GM19452 (cell line): ENCODE results near the gene JPT1.
"Not testable (repeated sequence)": the region's sequence is repeated elsewhere in the genome, so short reads cannot be mapped to it uniquely, and the experiment has no call there.

Experiments used
- ATAC-seq: cut with Tn5 transposase; IDR thresholded peaks from one replicate; pipeline ENCODE4 v1.9.1; 2021; ENCODE audit not compliant: unreplicated experiment

Gene JPT1

GRCh38 chr17:75158480-75158879, 4.2 kb upstream of the JPT1 start:
- ATAC-seq: not testable (repeated sequence)

GRCh38 chr17:75155191-75155601, 884 bp upstream of the JPT1 start:
- ATAC-seq: no peak

- ATAC-seq: peak; percentile 7
Measured at GRCh38 chr17:75153780-75154194, 525 bp downstream of the JPT1 start.

DNA sequence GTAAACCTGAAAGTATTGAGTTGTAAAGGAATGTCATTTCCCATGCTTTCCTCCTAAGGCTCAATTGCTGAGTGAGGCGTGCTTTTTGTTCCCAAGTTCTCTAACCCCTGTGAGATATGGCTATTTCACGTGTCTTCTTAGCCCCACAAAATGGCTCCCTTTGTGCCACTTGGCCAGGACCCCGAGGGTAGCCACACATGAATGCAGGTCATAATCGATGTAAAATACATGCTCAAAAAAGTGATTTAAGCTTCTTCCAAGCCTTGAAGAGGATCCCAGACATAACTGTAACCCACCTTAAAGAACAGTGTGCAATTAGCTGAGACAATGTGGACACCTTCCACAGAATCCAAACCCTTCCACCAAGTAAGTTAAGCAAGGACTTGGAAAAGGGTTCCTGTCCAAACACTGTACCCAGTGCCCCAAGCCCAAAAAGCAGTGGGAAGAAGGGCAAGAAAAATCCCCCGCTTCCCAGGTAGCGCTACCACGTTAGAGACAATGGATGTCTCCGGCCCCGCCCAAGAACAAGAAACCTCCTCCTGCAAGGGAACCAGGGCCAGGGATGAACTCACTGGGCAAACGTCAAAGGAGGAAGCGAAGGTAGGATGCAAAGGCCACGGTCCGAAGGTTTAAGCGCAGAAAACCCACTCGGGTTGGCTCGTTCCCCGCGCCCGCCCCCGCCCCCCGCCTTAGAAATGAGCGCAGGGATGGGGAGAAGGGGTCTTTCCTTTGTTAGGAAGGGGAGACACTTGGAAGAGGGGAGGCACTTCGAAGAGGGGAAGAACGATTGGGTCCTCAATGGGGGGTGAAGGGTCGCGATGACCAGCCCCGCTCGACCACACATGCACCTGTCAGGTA, 1.2 kb downstream of the JPT1 start:
- no peak for ATAC-seq

GRCh38 chr17:75152523-75152921, 1.8 kb downstream of the JPT1 start:
- ATAC-seq: no peak

- no peak for ATAC-seq
Measured at GRCh38 chr17:75151930-75152329, 2.4 kb downstream of the JPT1 start.

DNA sequence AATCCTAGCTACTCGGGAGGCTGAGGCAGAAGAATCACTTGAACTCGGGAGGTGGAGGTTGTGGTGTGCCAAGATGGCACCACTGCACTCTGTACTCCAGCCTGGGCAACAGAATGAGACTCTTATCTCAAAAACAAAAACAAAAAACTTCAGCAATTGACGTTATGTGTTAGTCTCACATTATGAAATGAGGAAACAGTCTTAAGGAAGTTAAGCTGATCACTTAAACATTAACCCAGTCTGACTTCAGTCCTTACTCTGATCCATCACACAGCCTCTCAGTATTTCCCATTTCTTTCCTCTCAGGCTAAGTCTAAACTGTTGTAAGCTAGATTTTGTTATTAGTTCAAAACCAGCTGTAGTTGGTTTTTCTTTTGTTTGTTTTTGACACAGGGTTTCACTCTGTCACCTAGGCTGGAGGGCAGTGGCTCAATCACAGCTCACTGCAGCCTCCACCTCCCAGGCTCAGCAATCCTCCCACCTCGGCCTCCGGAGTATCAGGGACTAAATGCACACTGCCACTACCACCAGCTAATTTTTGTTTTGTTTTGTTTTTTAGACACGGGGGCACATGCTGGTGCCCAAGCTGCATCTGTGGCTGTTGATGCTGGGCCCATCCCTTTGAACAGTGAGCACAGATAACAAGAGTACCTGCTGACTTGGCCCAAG, 6.3 kb downstream of the JPT1 start:
- ATAC-seq: no peak

DNA sequence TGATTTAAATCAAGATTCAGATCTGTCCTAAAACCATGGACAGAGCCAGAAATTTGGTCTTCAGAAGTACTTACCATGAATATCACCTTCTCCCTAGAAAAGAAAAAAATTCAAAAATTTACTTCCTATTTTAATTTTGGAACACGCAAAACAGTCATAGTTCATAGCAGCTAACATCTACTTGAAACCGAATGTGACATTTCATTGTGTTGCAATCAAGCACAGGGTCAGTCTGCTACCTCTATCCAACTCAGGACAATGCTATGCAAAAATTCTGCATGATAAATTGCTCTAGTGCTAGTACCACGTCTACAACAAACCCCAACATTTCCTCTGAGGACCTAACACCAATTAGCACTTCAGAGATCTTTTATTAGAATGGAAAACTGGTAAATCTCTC, 7.7 kb downstream of the JPT1 start:
- no peak for ATAC-seq

- ATAC-seq: no peak
Measured at GRCh38 chr17:75144816-75145512, 9.3 kb downstream of the JPT1 start.

DNA sequence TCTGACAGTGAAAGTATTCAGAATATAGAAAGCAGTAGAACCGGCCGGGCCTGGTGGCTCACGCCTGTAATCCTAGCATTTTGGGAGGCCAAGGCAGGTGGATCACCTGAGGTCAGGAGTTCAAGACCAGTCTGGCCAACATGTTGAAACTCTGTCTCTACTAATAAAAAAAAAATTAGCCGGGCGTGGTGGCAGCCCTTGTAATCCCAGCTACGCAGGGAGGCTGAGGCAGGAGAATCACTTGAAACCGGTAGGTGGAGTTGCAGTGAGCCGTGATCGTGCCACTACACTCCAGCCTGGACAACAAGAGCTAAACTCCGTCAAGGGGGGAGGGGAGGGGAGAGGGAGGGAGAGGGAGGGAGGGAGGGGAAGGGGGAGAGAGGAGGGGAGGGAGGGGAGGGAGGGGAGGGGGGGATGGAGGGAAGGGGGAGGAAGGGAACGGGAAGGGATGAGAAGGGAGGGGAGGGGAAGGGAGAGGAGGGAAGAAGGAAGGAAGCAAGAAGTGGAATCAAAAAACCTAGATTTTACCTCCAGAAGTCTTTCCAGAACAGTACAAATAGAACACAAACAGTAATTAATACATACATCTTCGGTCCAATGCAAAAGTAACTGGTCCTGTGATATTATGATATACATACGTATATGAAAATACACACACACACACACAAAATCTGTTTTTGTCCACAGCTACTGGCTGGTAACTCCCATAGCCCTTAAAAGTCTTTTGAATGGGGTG, 11.9 kb downstream of the JPT1 start:
- ATAC-seq: no peak

GRCh38 chr17:75138519-75138918, 15.8 kb downstream of the JPT1 start:
- no peak for ATAC-seq

- ATAC-seq: not testable (repeated sequence)
Measured at GRCh38 chr17:75137762-75138161, 16.6 kb downstream of the JPT1 start.

- ATAC-seq: no peak
Measured at GRCh38 chr17:75135946-75136345, 18.4 kb downstream of the JPT1 start.

DNA sequence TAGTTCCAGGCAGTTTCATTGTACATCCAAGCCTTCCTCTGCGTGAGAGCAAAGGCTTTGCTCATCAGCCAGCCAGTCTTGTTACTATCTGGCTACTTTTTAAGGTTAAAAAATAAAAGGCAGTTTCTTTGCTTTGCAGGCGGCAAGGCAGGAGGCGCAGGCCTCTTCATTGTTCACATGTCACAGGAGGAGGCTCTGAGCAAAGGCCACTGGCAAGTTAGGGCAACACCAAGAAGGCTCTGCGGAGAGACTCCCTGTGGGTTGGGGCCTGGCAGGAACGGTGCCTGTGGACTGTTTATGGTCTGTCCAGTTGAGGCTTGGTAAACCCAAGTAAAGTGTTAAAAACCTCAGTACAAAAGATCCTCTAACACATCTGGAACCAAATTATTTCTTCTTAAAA, 18.9 kb downstream of the JPT1 start:
- no peak for ATAC-seq

GRCh38 chr17:75133607-75134347, 20.5 kb downstream of the JPT1 start:
- not testable (repeated sequence) for ATAC-seq

- no peak for ATAC-seq
Measured at GRCh38 chr17:75133001-75133400, 21.3 kb downstream of the JPT1 start.

DNA sequence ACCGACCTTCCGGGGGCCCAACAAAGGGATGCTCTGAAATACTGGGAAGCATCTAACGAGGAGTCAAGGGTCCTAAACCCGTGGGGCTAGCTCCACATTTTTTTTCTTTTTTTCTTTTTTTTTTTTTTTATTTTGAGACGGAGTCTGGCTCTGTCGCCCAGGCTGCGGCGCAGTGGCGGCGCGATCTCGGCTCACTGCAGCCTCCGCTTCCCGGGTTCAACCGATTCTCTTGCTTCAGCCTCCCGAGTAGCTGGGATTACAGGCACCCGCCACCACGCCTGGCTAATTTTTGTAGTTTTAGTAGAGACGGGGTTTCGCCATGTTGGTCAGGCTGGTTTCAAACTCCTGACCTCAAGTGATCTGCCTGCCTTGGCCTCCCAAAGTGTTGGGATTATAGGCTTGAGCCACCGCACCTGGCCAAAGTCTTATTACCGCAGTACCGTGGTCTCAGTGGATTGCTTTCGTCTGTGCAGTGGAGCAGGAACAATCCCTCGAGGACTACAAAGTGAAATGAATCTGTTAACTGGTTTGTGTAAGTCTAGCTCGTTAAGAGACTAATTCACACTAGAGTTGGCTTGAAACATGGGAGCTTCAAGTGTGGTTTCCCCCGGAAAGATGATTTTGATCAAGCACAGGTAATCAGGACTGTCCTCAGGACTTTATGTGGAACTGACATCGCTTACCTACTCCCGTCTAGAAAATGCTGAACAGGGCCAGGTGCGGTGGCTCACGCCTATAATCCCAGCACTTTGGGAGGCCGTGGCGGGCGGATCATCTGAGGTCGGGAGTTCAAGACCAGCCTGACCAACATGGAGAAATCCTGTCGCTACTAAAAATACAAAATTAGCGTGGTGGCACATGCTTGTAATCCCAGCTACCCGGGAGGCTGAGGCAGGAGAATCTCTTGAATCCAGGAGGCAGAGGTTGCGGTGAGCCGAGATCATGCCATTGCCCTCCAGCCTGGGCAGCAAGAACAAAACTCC, 22.0 kb downstream of the JPT1 start:
- ATAC-seq: not testable (repeated sequence)

DNA sequence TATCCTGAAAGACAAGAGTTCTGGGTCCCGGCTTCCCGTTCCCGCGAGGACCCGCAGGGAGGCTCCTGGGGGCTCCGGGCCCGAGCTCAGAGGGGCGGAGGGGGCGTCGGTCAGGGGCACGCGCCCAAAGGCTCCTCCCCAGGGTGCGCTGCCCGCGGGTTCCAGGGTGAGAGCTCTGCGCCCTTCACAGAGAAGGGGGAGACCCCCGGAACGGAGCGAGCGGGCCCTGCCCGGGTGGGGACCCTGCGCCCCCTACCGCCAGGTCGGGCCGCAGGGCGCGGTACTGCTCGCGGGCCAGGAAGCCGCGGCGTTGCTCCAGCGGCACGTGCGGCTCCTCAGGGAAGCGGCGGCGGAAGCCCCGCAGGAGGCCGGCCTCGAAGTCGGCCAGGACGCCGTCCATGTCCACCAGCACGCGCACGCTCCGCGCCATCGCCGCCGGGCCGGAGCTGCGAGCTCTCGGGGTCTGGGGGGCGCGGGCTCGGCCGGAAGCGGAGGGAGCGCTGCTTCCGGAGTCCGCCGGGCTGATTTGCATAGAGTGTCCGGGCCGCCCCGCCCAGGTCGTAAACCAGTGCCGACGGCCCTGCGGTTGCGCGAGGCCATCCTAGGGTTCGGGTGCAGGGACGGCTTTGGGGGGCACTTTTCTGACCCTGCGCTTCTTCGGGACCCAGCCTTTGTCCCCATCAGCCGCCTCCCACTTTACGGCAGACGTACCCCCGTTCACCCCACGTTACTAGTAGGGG, 22.9 kb downstream of the JPT1 start, which contains the start of gene NT5C:
Gene NT5C, minus strand, starts transcription at position 465 of the 740 bp plus-strand sequence. Its CDS starts 35 bp downstream, at position 430.
- peak; percentile 79 for ATAC-seq
